GM10266 (cell line): ENCODE measurements around the gene TOMM40L.
A peak's percentile ranks its signal among the peaks of the same experiment; 100 is the strongest.

Source experiments
- DNase-seq: peaks from one replicate; pipeline ENCODE4 v3.0.0; 2012; ENCODE audit errors: extremely low spot score
- CTCF ChIP-seq: IDR thresholded peaks from 2 replicates; pipeline ENCODE4 v1.5.1; 2012; ENCODE audit warnings: mild to moderate bottlenecking, low read depth; ENCODE audit not compliant: control insufficient read depth, insufficient read depth; ENCODE audit errors: missing control alignments

Gene TOMM40L

GRCh38 chr1:161198194-161198896 lies 27.5 kb upstream of the TOMM40L start:
- no peak for DNase-seq
- no peak for TF ChIP-seq CTCF

DNA sequence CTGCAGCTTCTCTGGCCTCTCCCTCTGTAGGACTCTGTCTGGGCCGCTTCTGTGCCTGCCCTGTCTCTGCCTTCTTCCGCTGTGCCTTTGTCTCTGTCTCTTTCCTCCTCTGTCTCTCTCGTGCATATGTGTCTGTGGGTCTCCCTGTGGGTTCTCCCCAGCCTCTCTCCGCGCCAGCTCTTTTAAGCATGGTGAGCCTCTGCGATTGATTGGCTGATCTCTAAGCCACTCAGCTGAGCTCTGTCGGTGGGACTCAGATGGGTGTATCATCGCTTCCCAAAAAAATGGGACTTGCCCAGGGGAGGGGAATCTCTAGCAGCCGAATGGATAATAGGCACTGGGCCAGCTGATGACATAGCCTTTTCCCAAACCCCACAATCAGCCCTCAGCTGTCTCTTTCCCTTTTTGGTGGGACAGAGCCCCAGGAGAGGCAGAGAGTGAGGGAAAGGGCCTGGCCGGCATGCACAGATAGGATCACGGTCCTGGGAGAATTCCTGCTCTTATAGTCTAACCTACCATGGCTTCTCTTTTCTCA lies 26.9 kb upstream of the TOMM40L start, which contains the start of gene ADAMTS4:
TSS of gene ADAMTS4 (minus strand) at position 158 of the 535 bp plus-strand sequence. CDS start 427 bp downstream, outside the sequence.
- DNase-seq: no peak
- no peak for TF ChIP-seq CTCF

DNA sequence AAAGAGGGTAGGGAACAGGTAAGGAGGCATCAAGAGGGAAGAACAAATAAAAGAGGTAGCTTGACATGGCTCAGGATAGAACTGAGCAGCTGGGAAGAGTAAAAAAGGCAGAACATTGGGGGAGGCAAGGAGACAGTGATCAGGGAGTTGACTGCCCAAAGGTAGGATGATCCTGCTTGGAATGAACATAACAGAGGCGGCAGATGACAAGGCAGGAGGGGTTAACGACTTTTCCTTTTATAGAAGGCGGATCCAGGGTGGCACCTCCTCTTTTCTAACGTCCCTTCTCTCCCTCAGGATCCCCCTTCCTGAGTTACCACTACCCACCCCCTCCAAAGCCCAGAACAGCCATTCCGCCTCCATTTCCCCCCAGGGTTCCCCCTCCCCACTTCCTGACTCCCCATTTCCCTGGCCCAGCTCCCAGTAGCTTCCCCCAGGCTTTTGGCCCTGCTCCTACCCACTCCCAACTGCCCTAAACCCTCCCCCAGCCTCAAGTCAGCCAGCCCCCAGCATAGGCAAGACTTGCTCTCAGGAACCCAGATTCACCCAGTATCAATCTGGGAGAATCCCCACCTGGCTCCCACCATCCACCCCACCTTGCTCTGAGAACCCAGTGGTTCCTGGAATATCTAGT lies 26.2 kb upstream of the TOMM40L start:
- no peak for DNase-seq
- TF ChIP-seq CTCF: no peak

- TF ChIP-seq CTCF: no peak
- no peak for DNase-seq
These were observed 25.4 kb upstream of the TOMM40L start for GRCh38 chr1:161200421-161200991.

DNA sequence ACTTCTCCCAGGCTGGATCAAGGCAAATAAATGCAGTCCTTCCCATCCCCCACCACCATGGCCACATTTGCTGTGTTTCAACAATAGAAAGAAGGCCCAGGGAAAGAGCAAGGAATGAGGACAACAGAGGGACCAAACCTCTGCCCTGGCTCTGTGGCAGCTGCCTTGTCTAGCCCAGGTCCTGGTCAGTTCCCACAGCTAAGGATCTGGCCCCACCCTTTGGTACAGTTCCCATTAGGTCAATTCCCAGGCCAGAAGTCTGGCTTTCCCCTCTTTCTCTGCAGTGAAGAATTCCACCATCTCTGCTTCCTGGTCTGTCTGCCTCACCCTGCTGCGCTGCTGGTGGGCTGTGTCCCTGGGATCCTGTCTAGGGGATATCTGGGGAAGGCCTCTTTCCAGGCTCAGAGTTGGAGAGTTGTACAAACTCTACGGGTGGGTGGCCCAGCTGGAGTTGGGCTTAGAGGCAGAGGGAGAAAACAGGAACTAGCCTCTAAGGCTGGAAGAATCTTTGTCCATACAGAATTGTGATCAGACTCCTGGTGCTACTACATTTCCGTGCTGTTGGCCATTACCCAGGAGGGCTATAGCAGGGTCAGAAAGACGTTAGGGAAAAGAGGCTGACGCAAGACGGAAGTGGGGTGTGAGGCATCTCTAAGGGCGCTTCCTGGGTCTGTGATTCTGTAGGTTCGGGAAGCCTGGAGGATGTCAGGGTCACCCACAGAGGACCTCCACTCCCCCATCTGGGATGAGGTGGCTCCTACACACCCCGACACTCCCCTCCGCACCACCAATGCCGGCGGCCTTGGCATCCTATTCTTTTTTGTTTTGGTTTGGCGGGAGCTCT lies 24.6 kb upstream of the TOMM40L start:
- no peak for TF ChIP-seq CTCF
- no peak for DNase-seq

- peak; percentile 30 for TF ChIP-seq CTCF
These were observed 23.8 kb upstream of the TOMM40L start, which contains the start of gene NDUFS2 for GRCh38 chr1:161201836-161202712. Gene NDUFS2 (plus strand): TSS chr1:161202367. CDS start chr1:161202386, 19 bp downstream.

More at GRCh38 chr1:161201836-161202712, 23.8 kb upstream of the TOMM40L start, which contains the start of gene NDUFS2:
- DNase-seq: peak; percentile 92
